OCI-LY7 (cell line): Measurements from ENCODE around the gene SUFU.

Source experiments
- CTCF ChIP-seq: fragments of 200-600 bp; sonication (generic); conservative IDR thresholded peaks from 2 replicates; pipeline ENCODE4 v1.5.1; 2014; ENCODE audit warnings: mild to moderate bottlenecking, antibody characterized with exemption, low read length, moderate library complexity, mixed read lengths
- EZH2phosphoT487 ChIP-seq: fragments of 200-600 bp; sonication (generic); IDR thresholded peaks from 2 replicates; pipeline ENCODE4 v1.6.1; 2018; ENCODE audit warnings: low read depth, borderline replicate concordance, mild to moderate bottlenecking, mixed run types, antibody characterized with exemption, low read length, moderate library complexity, mixed read lengths

- TF ChIP-seq CTCF = no peak
- no peak for TF ChIP-seq EZH2phosphoT487
These were observed 174.3 kb downstream of the SUFU start for GRCh38 chr10:102678068-102678400.
